Parathyroid adenoma (tissue), 2 donors: Measurements from ENCODE around the gene GALNTL6.

Experiments used
- H2AFZ ChIP-seq: fragments of 300-600 bp; sonication (generic); one replicate; pipeline ENCODE4 v1.7.0; 2017; ENCODE audit warnings: antibody characterized with exemption, mild to moderate bottlenecking
- H3K27ac ChIP-seq: fragments of 300-600 bp; sonication (generic); one replicate; pipeline ENCODE4 v1.7.0; 2017
- H3K27me3 ChIP-seq: fragments of 300-600 bp; sonication (generic); one replicate; pipeline ENCODE4 v1.7.0; 2017; ENCODE audit warnings: low read length; ENCODE audit not compliant: control insufficient read depth, insufficient read depth
- H3K36me3 ChIP-seq: fragments of 300-600 bp; sonication (generic); one replicate; pipeline ENCODE4 v1.7.0; 2017; ENCODE audit warnings: low read length; ENCODE audit not compliant: control insufficient read depth, insufficient read depth
- H3K4me1 ChIP-seq: fragments of 300-600 bp; sonication (generic); one replicate; pipeline ENCODE4 v1.7.0; 2017; ENCODE audit warnings: control low read depth
- H3K4me2 ChIP-seq: fragments of 300-600 bp; sonication (generic); one replicate; pipeline ENCODE4 v1.7.0; 2017; ENCODE audit warnings: low read length
- H3K4me3 ChIP-seq: fragments of 300-600 bp; sonication (generic); one replicate; pipeline ENCODE4 v1.7.0; 2017; ENCODE audit warnings: low read depth, low read length
- H3K79me2 ChIP-seq: fragments of 300-600 bp; sonication (generic); one replicate; pipeline ENCODE4 v1.7.0; 2017; ENCODE audit warnings: control low read depth
- H3K9ac ChIP-seq: fragments of 300-600 bp; sonication (generic); one replicate; pipeline ENCODE4 v1.7.0; 2017; ENCODE audit warnings: mild to moderate bottlenecking
- H3K9me3 ChIP-seq: fragments of 300-600 bp; sonication (generic); one replicate; pipeline ENCODE4 v1.7.0; 2017; ENCODE audit warnings: low read length; ENCODE audit not compliant: control insufficient read depth
- CTCF ChIP-seq: fragments of 300-600 bp; sonication (generic); IDR thresholded peaks from one replicate; pipeline ENCODE4 v1.7.0; 2017; ENCODE audit warnings: antibody characterized with exemption, mild to moderate bottlenecking
- donor health status: primary hyperparathyroidism.

Gene GALNTL6

GRCh38 chr4:171846232-171846631 is 33.0 kb downstream of the GALNTL6 start:
- no peaks in the 10 kb centered on the region for H3K4me1 ChIP-seq
- H2AFZ ChIP-seq = no peak overlapping the region
- H3K27me3 ChIP-seq = no peaks in the 10 kb centered on the region
- no peaks in the 10 kb centered on the region for H3K9me3 ChIP-seq
- no peak overlapping the region for H3K27ac ChIP-seq
- no peaks in the 10 kb centered on the region for H3K36me3 ChIP-seq
- TF ChIP-seq CTCF = no peak
- H3K4me2 ChIP-seq = no peak overlapping the region
- no peaks in the 10 kb centered on the region for H3K79me2 ChIP-seq
- no peak overlapping the region for H3K4me3 ChIP-seq
- no peak overlapping the region for H3K9ac ChIP-seq

- no peak overlapping the region for H3K9ac ChIP-seq
- H3K4me1 ChIP-seq = no peaks in the 10 kb centered on the region
- H3K36me3 ChIP-seq = no peaks in the 10 kb centered on the region
- TF ChIP-seq CTCF = no peak
- no peak overlapping the region for H2AFZ ChIP-seq
- H3K4me3 ChIP-seq = no peak overlapping the region
- no peaks in the 10 kb centered on the region for H3K79me2 ChIP-seq
- no peaks in the 10 kb centered on the region for H3K9me3 ChIP-seq
- no peak overlapping the region for H3K4me2 ChIP-seq
- H3K27me3 ChIP-seq = no peaks in the 10 kb centered on the region
- no peak overlapping the region for H3K27ac ChIP-seq
These were observed 33.7 kb downstream of the GALNTL6 start for GRCh38 chr4:171846893-171847292.

GRCh38 chr4:171847751-171848150 is 34.5 kb downstream of the GALNTL6 start:
- no peak for TF ChIP-seq CTCF
- no peak overlapping the region for H2AFZ ChIP-seq
- no peak overlapping the region for H3K4me3 ChIP-seq
- H3K27me3 ChIP-seq = no peaks in the 10 kb centered on the region
- no peaks in the 10 kb centered on the region for H3K4me1 ChIP-seq
- no peaks in the 10 kb centered on the region for H3K79me2 ChIP-seq
- H3K4me2 ChIP-seq = no peak overlapping the region
- no peak overlapping the region for H3K27ac ChIP-seq
- H3K9ac ChIP-seq = no peak overlapping the region
- H3K9me3 ChIP-seq = no peaks in the 10 kb centered on the region
- no peaks in the 10 kb centered on the region for H3K36me3 ChIP-seq

- Histone ChIP-seq H3K36me3 (no peaks in the 10 kb centered on the region), H3K4me3 (no peak overlapping the region), H3K79me2 (no peaks in the 10 kb centered on the region), H2AFZ (no peak overlapping the region), H3K27me3 (no peaks in the 10 kb centered on the region), H3K4me1 (no peaks in the 10 kb centered on the region), H3K27ac (no peak overlapping the region), H3K4me2 (no peak overlapping the region), H3K9me3 (no peaks in the 10 kb centered on the region), H3K9ac (no peak overlapping the region)
- no peak for TF ChIP-seq CTCF
These were observed 36.5 kb downstream of the GALNTL6 start for GRCh38 chr4:171849686-171850222.

- Histone ChIP-seq H3K4me2 (no peak overlapping the region), H3K9me3 (no peaks in the 10 kb centered on the region), H3K36me3 (no peaks in the 10 kb centered on the region), H3K27me3 (no peaks in the 10 kb centered on the region), H3K9ac (no peak overlapping the region), H3K4me3 (no peak overlapping the region), H2AFZ (no peak overlapping the region), H3K79me2 (no peaks in the 10 kb centered on the region), H3K4me1 (no peaks in the 10 kb centered on the region), H3K27ac (no peak overlapping the region)
- TF ChIP-seq CTCF = no peak
These were observed 38.1 kb downstream of the GALNTL6 start for GRCh38 chr4:171851295-171851694.
